ENCODE data around the gene STX11.

STX11 gene

GRCh38 chr6:144152334-144152900, 2.1 kb downstream of the STX11 start:
- Mint-ChIP-seq H3K4me3 (peak overlapping the region; percentile 83), H3K9me3 (no peaks in the 10 kb centered on the region), H3K36me3 (ENCODE audit: low read depth) (peaks cover 64% of the 10 kb centered on the region), H3K4me1 (ENCODE audit: low read depth) (peaks cover 67% of the 10 kb centered on the region), H3K27me3 (no peaks in the 10 kb centered on the region), H3K27ac (peak overlapping the region; percentile 97)
- no peak for DNase-seq

DNA sequence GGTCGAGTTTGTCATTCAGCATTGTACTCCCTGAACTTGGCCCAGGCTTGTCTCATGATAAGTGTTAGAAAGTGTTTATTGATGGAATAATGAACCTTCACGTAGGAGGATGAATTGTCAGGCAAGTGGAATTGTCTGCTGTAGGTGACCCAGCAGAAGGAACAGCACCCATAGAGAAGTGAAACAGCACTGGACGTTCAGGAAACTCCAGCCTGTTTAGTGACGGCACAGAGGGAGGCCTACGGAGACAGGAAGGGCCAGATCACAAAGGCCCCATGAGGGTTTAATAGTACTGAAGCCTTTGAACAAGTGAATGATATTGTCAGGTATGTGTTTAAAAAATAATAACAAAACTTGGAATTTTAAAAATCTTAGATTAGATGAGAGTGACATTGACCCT, 2.9 kb downstream of the STX11 start:
- peak overlapping the region; percentile 14 for H3K4me3 Mint-ChIP-seq
- peaks cover 67% of the 10 kb centered on the region for H3K4me1 Mint-ChIP-seq (ENCODE audit: low read depth)
- H3K27ac Mint-ChIP-seq = peak overlapping the region; percentile 38
- DNase-seq = no peak
- no peaks in the 10 kb centered on the region for H3K27me3 Mint-ChIP-seq
- H3K9me3 Mint-ChIP-seq = no peaks in the 10 kb centered on the region
- peaks cover 71% of the 10 kb centered on the region for H3K36me3 Mint-ChIP-seq (ENCODE audit: low read depth)

GRCh38 chr6:144153971-144154370, 3.7 kb downstream of the STX11 start:
- Mint-ChIP-seq H3K4me3 (no peak overlapping the region), H3K9me3 (no peaks in the 10 kb centered on the region), H3K27me3 (no peaks in the 10 kb centered on the region), H3K27ac (no peak overlapping the region), H3K36me3 (ENCODE audit: low read depth) (peaks cover 79% of the 10 kb centered on the region), H3K4me1 (ENCODE audit: low read depth) (peaks cover 67% of the 10 kb centered on the region)
- no peak for DNase-seq

DNA sequence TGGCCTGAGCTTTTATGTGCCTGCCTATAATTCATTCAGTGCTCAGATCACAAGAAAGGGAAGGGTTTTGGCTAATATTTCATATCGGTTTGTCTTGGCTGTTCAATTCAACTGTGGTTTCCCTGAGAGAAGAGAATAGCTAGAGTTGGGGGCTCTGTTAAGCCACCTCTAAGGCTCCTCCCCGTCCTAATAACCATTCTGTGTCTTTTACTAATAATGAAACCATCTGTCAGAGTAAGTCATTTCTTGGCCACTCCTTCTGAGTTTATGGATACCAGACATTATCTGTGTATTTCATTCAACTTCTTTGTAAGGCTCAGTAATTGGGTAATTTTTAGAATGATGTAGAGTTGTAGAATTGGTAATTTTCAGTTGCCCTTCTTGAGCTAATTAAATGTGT, 5.2 kb downstream of the STX11 start:
- Mint-ChIP-seq H3K4me1 (ENCODE audit: low read depth) (peaks cover 62% of the 10 kb centered on the region), H3K27me3 (no peaks in the 10 kb centered on the region), H3K9me3 (no peaks in the 10 kb centered on the region), H3K36me3 (ENCODE audit: low read depth) (peaks cover 86% of the 10 kb centered on the region), H3K4me3 (no peak overlapping the region), H3K27ac (peak overlapping the region; percentile 27)
- no peak for DNase-seq

GRCh38 chr6:144156338-144156737, 6.0 kb downstream of the STX11 start:
- peaks cover 85% of the 10 kb centered on the region for H3K36me3 Mint-ChIP-seq (ENCODE audit: low read depth)
- H3K9me3 Mint-ChIP-seq = no peaks in the 10 kb centered on the region
- peak overlapping the region; percentile 45 for H3K27ac Mint-ChIP-seq
- peak overlapping the region; percentile 4 for H3K4me3 Mint-ChIP-seq
- no peaks in the 10 kb centered on the region for H3K27me3 Mint-ChIP-seq
- peaks cover 58% of the 10 kb centered on the region for H3K4me1 Mint-ChIP-seq (ENCODE audit: low read depth)
- DNase-seq = no peak

GRCh38 chr6:144156991-144157390, 6.7 kb downstream of the STX11 start:
- H3K27me3 Mint-ChIP-seq = no peaks in the 10 kb centered on the region
- H3K27ac Mint-ChIP-seq = no peak overlapping the region
- DNase-seq = no peak
- H3K4me1 Mint-ChIP-seq (ENCODE audit: low read depth) = peaks cover 51% of the 10 kb centered on the region
- H3K9me3 Mint-ChIP-seq = no peaks in the 10 kb centered on the region
- H3K4me3 Mint-ChIP-seq = no peak overlapping the region
- peaks cover 85% of the 10 kb centered on the region for H3K36me3 Mint-ChIP-seq (ENCODE audit: low read depth)

- H3K27ac Mint-ChIP-seq = no peak overlapping the region
- no peaks in the 10 kb centered on the region for H3K27me3 Mint-ChIP-seq
- no peaks in the 10 kb centered on the region for H3K9me3 Mint-ChIP-seq
Measured at GRCh38 chr6:144158133-144158532, 7.8 kb downstream of the STX11 start.

GRCh38 chr6:144159223-144159622, 8.9 kb downstream of the STX11 start:
- H3K27ac Mint-ChIP-seq = no peak overlapping the region
- peaks cover 74% of the 10 kb centered on the region for H3K36me3 Mint-ChIP-seq (ENCODE audit: low read depth)
- H3K4me1 Mint-ChIP-seq (ENCODE audit: low read depth) = peaks cover 30% of the 10 kb centered on the region

More at GRCh38 chr6:144158133-144158532, 7.8 kb downstream of the STX11 start:
- H3K4me3 Mint-ChIP-seq = no peak overlapping the region
- no peak for DNase-seq
- H3K36me3 Mint-ChIP-seq (ENCODE audit: low read depth) = peaks cover 82% of the 10 kb centered on the region
- peaks cover 40% of the 10 kb centered on the region for H3K4me1 Mint-ChIP-seq (ENCODE audit: low read depth)

DNA sequence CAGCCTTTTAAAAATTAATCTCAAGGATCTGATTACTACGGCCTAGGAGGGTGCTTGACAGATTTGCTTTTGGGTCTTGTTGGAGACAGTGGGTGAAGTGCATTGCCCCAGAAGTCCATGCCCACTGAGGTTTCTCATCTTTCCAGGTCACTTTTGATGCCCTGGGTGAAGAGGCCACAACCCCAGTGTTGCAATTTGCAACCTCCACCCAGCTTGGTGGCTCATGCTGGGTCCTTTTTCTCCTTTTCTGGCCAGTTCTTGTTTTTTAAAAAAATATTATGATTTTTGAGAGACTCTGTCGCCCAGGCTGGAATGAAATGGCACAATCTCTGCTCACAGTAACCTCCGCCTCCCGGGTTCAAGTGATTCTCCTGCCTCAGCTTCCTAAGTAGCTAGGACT, 9.4 kb downstream of the STX11 start:
- Mint-ChIP-seq H3K27ac (no peak overlapping the region), H3K4me1 (ENCODE audit: low read depth) (peaks cover 24% of the 10 kb centered on the region), H3K9me3 (no peaks in the 10 kb centered on the region), H3K4me3 (no peak overlapping the region), H3K36me3 (ENCODE audit: low read depth) (peaks cover 69% of the 10 kb centered on the region), H3K27me3 (no peaks in the 10 kb centered on the region)
- no peak for DNase-seq

More at GRCh38 chr6:144159223-144159622, 8.9 kb downstream of the STX11 start:
- DNase-seq = no peak
- Mint-ChIP-seq H3K27me3 (no peaks in the 10 kb centered on the region), H3K9me3 (no peaks in the 10 kb centered on the region), H3K4me3 (no peak overlapping the region)

GRCh38 chr6:144160431-144161005, 10.2 kb downstream of the STX11 start:
- no peaks in the 10 kb centered on the region for H3K27me3 Mint-ChIP-seq
- DNase-seq = no peak
- H3K9me3 Mint-ChIP-seq = no peaks in the 10 kb centered on the region
- peaks cover 17% of the 10 kb centered on the region for H3K4me1 Mint-ChIP-seq (ENCODE audit: low read depth)
- H3K4me3 Mint-ChIP-seq = no peak overlapping the region
- H3K27ac Mint-ChIP-seq = no peak overlapping the region
- peaks cover 64% of the 10 kb centered on the region for H3K36me3 Mint-ChIP-seq (ENCODE audit: low read depth)

- peaks cover 60% of the 10 kb centered on the region for H3K36me3 Mint-ChIP-seq (ENCODE audit: low read depth)
- DNase-seq = no peak
- no peaks in the 10 kb centered on the region for H3K27me3 Mint-ChIP-seq
- no peak overlapping the region for H3K27ac Mint-ChIP-seq
- no peaks in the 10 kb centered on the region for H3K9me3 Mint-ChIP-seq
- H3K4me1 Mint-ChIP-seq (ENCODE audit: low read depth) = peaks cover 4% of the 10 kb centered on the region
- H3K4me3 Mint-ChIP-seq = no peak overlapping the region
Measured at GRCh38 chr6:144161975-144162374, 11.7 kb downstream of the STX11 start.

DNA sequence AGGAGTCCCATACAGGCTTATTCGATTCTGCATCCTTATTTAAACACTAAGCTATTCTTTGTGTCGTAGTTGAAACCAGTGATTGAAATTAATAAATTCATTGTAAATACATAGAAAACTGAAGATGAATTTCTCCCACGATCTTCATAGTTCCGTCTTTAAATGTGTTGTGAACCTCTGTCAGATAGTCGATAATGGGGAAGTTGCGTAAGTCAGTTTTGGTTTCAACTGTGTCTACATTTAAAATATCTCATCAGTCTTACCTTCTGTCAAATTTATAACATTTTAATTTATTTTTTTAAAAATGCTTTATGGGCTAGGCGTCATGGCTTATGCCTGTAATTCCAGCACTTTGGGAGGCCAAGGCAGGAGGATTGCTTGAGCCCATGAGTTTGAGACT, 12.7 kb downstream of the STX11 start:
- Mint-ChIP-seq H3K4me1 (ENCODE audit: low read depth) (no peaks in the 10 kb centered on the region), H3K4me3 (no peak overlapping the region), H3K36me3 (ENCODE audit: low read depth) (peaks cover 55% of the 10 kb centered on the region), H3K27ac (no peak overlapping the region), H3K9me3 (no peaks in the 10 kb centered on the region), H3K27me3 (no peaks in the 10 kb centered on the region)
- no peak for DNase-seq

GRCh38 chr6:144165784-144166183, 15.5 kb downstream of the STX11 start:
- H3K9me3 Mint-ChIP-seq = no peaks in the 10 kb centered on the region
- no peak overlapping the region for H3K4me3 Mint-ChIP-seq
- no peak overlapping the region for H3K27ac Mint-ChIP-seq
- DNase-seq = no peak
- no peaks in the 10 kb centered on the region for H3K27me3 Mint-ChIP-seq
- H3K4me1 Mint-ChIP-seq (ENCODE audit: low read depth) = peaks cover 2% of the 10 kb centered on the region
- peaks cover 59% of the 10 kb centered on the region for H3K36me3 Mint-ChIP-seq (ENCODE audit: low read depth)

DNA sequence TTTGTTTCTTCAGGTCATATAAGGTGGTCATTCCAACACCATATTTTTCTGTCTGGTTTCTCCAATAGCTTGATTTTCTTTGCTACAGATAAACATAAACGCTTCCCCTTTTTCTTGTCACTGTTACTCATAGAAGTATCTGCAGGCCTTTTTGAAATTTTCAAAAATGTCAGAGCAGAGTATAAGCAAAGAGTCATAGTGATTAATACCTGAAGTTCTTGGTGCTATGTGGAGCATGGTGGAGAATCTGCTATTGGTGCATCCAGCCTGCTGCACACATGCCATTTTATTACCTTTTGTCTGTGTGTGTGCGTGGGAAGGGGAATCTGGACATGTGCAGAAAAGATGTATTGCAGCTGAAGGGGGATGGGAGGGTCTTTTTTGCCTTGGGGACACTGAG, 19.7 kb downstream of the STX11 start:
- Mint-ChIP-seq H3K36me3 (ENCODE audit: low read depth) (peaks cover 72% of the 10 kb centered on the region), H3K4me3 (no peak overlapping the region), H3K27me3 (no peaks in the 10 kb centered on the region), H3K4me1 (ENCODE audit: low read depth) (peaks cover 2% of the 10 kb centered on the region), H3K27ac (no peak overlapping the region), H3K9me3 (no peaks in the 10 kb centered on the region)
- DNase-seq = no peak

DNA sequence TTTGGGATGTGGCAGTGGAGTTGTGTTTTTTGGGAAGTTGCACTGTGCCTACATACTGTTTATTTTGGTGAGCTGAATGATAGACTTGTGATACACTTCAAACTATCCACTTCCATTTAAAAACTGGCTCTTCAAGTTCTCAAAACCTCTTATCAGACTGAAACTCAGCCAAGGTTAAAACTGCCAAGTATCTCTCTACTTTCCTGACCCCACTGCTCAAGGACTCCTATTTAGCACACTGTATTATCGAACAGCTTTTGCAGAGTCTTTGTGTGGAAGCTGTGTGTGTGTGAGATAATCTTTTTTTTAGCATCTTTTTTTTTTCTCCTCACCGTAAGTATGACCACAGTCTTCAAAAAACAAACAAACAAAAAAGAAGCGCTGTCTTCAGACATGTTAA, 21.1 kb downstream of the STX11 start:
- Mint-ChIP-seq H3K27ac (no peak overlapping the region), H3K27me3 (no peaks in the 10 kb centered on the region), H3K4me1 (ENCODE audit: low read depth) (peaks cover 2% of the 10 kb centered on the region), H3K9me3 (no peaks in the 10 kb centered on the region), H3K36me3 (ENCODE audit: low read depth) (peaks cover 78% of the 10 kb centered on the region), H3K4me3 (no peak overlapping the region)
- DNase-seq = no peak

Measured in activated T-cell treated with anti-CD3 and anti-CD28 coated beads, Interleukin-2, amount 50 U/mL, for 24 hours (primary cell).